IMR-90 (cell line): ENCODE data around the gene NAPG. TPM values are rescaled to one million over a fixed set of nuclear protein-coding genes. Genes with fewer than 3 reads are reported as not detected.

Experiments
- ATAC-seq: fragments of 200-7000 bp; cut with Tn5 transposase; 2 replicates; pipeline ENCODE4 v1.9.1; 2020; ENCODE audit warnings: low read depth, mild to moderate bottlenecking, moderate library complexity
- BruUV-seq: library from RNA; stranded (reverse); fragments of 400-500 nt; replicated peaks from 2 replicates; lab custom pipeline; 2021; lab: Mats Ljungman, UMichigan
- CTCF ChIA-PET: fragments of 300-600 bp; formaldehyde crosslinking; extraction: SDS; loops from one replicate; lab custom pipeline; 2021; ENCODE audit warnings: antibody characterized with exemption; lab: Yijun Ruan, JAX
- POLR2A ChIA-PET: fragments of 300-600 bp; sonication (Branson Sonifier 250); formaldehyde crosslinking; loops from one replicate; lab custom pipeline; 2022; ENCODE audit warnings: antibody characterized with exemption; ENCODE audit not compliant: unreplicated experiment; lab: Charles Lee
- DNase-seq: peaks from one replicate; pipeline ENCODE4 v3.0.0; 2013
- H2AFZ ChIP-seq: replicated peaks from 2 replicates; pipeline ENCODE3; 2013; ENCODE audit warnings: low read length, mild to moderate bottlenecking; ENCODE audit not compliant: poor library complexity
- H2AK5ac ChIP-seq: 2 replicates; pipeline ENCODE4 v1.6.1; 2013; ENCODE audit warnings: low read depth, low read length, inconsistent platforms
- H2AK9ac ChIP-seq: replicated peaks from 2 replicates; pipeline ENCODE3; 2013; ENCODE audit warnings: mild to moderate bottlenecking, low read depth, low read length, moderate library complexity; ENCODE audit not compliant: poor library complexity
- H2BK120ac ChIP-seq: 2 replicates; pipeline ENCODE4 v1.6.1; 2013; ENCODE audit warnings: low read depth, low read length, inconsistent platforms
- H2BK15ac ChIP-seq: 3 replicates; pipeline ENCODE4 v1.6.1; 2013; ENCODE audit warnings: low read depth, low read length, inconsistent platforms
- H2BK20ac ChIP-seq: 2 replicates; pipeline ENCODE4 v1.6.1; 2013; ENCODE audit warnings: low read depth, mild to moderate bottlenecking, inconsistent platforms, low read length, moderate library complexity
- H2BK5ac ChIP-seq: 2 replicates; pipeline ENCODE4 v1.6.1; 2013; ENCODE audit warnings: mild to moderate bottlenecking, low read depth, low read length, inconsistent platforms; ENCODE audit not compliant: poor library complexity, severe bottlenecking
- H3K14ac ChIP-seq: replicated peaks from 2 replicates; pipeline ENCODE4 v1.6.1; 2013; ENCODE audit warnings: low read depth, low read length, inconsistent platforms
- H3K18ac ChIP-seq: 2 replicates; pipeline ENCODE4 v1.6.1; 2013; ENCODE audit warnings: low read depth, low read length, control low read depth
- H3K23ac ChIP-seq: 2 replicates; pipeline ENCODE4 v1.6.1; 2013; ENCODE audit warnings: low read depth, low read length, inconsistent platforms
- H3K27ac ChIP-seq: 2 replicates; pipeline ENCODE4 v1.5.1; 2013; ENCODE audit warnings: mild to moderate bottlenecking, control low read depth, low read length; ENCODE audit not compliant: insufficient read depth
- H3K27me3 ChIP-seq: 2 replicates; pipeline ENCODE4 v1.6.1; 2013; ENCODE audit warnings: low read length; ENCODE audit not compliant: control insufficient read depth, insufficient read depth
- H3K36me3 ChIP-seq: 2 replicates; pipeline ENCODE4 v1.6.1; 2013; ENCODE audit warnings: low read length, mixed read lengths; ENCODE audit not compliant: control insufficient read depth, insufficient read depth
- H3K4ac ChIP-seq: 2 replicates; pipeline ENCODE4 v1.6.1; 2013; ENCODE audit warnings: low read depth, low read length, inconsistent platforms
- H3K4me1 ChIP-seq: 2 replicates; pipeline ENCODE4 v1.6.1; 2013; ENCODE audit warnings: low read length, mixed read lengths; ENCODE audit not compliant: control insufficient read depth, insufficient read depth
- H3K4me2 ChIP-seq: 2 replicates; pipeline ENCODE4 v1.6.1; 2013; ENCODE audit warnings: low read depth, mild to moderate bottlenecking, control low read depth, low read length, moderate library complexity
- H3K4me3 ChIP-seq: 2 replicates; pipeline ENCODE4 v1.5.1; 2013; ENCODE audit warnings: low read depth, mild to moderate bottlenecking, control low read depth, low read length, moderate library complexity; ENCODE audit not compliant: insufficient read depth
- H3K56ac ChIP-seq: 2 replicates; pipeline ENCODE4 v1.6.1; 2013; ENCODE audit warnings: low read length, inconsistent platforms; ENCODE audit not compliant: insufficient read depth; ENCODE audit errors: extremely low read depth
- H3K79me1 ChIP-seq, 2 experiments: 2 replicates each; pipeline ENCODE4 v1.6.1; 2013; ENCODE audit warnings: low read length in 2 of 2, inconsistent platforms in 1 of 2, low read depth in 1 of 2
- H3K9ac ChIP-seq: 2 replicates; pipeline ENCODE4 v1.6.1; 2013; ENCODE audit warnings: low read depth, low read length, control low read depth
- H3K9me1 ChIP-seq: 2 replicates; pipeline ENCODE4 v1.6.1; 2013; ENCODE audit warnings: low read length, inconsistent platforms; ENCODE audit not compliant: insufficient read depth
- H3K9me3 ChIP-seq: 2 replicates; pipeline ENCODE4 v1.6.1; 2013; ENCODE audit warnings: low read length; ENCODE audit not compliant: control insufficient read depth, insufficient read depth
- H4K20me1 ChIP-seq: 2 replicates; pipeline ENCODE4 v1.6.1; 2013; ENCODE audit warnings: low read length, inconsistent platforms; ENCODE audit not compliant: insufficient read depth
- H4K5ac ChIP-seq: 2 replicates; pipeline ENCODE4 v1.6.1; 2013; ENCODE audit warnings: mild to moderate bottlenecking, low read depth, low read length, control low read depth
- H4K8ac ChIP-seq, 2 experiments: 2 replicates each; pipeline ENCODE4 v1.6.1; 2013; ENCODE audit warnings: low read depth in 2 of 2, low read length in 2 of 2, control low read depth in 1 of 2, inconsistent platforms in 1 of 2
- H4K91ac ChIP-seq: 2 replicates; pipeline ENCODE4 v1.6.1; 2013; ENCODE audit warnings: low read depth, low read length, inconsistent platforms; ENCODE audit not compliant: insufficient read depth
- BHLHE40 ChIP-seq: fragments of 150-350 bp; IDR thresholded peaks from 2 replicates; pipeline ENCODE4 v1.6.1; 2016; ENCODE audit warnings: mild to moderate bottlenecking, low read depth, low read length
- CEBPB ChIP-seq: IDR thresholded peaks from 2 replicates; pipeline ENCODE4 v1.6.1; 2012; ENCODE audit warnings: low read depth, low read length, improper control_type of control experiment
- CHD1 ChIP-seq: IDR thresholded peaks from 2 replicates; pipeline ENCODE4 v1.6.1; 2012; ENCODE audit warnings: low read depth, low read length, improper control_type of control experiment
- MAZ ChIP-seq: IDR thresholded peaks from 2 replicates; pipeline ENCODE4 v1.6.1; 2012; ENCODE audit warnings: low read depth, mild to moderate bottlenecking, low read length, improper control_type of control experiment, moderate library complexity, borderline replicate concordance
- POLR2A ChIP-seq: IDR thresholded peaks from 2 replicates; pipeline ENCODE4 v1.6.1; 2012; ENCODE audit warnings: mild to moderate bottlenecking, low read depth, low read length
- RCOR1 ChIP-seq: IDR thresholded peaks from 2 replicates; pipeline ENCODE4 v1.6.1; 2012; ENCODE audit warnings: mild to moderate bottlenecking, low read length, improper control_type of control experiment; ENCODE audit not compliant: insufficient replicate concordance
- RFX5 ChIP-seq: IDR thresholded peaks from 2 replicates; pipeline ENCODE4 v1.8.0; 2012; ENCODE audit warnings: low read depth, mild to moderate bottlenecking, low read length, moderate library complexity
- WGBS, 2 experiments: methylation state at CpG; one replicate each; pipeline versions ENCODE4 v1.1.5 to v1.1.7; 2013; ENCODE audit warnings: missing lambda C conversion rate in 2 of 2; ENCODE audit not compliant: insufficient read length in 1 of 2; ENCODE audit errors: extremely low coverage in 2 of 2; 5-methylcytosine and 5-hydroxymethylcytosine counted together
- dilution Hi-C: fragments of 300-500 bp; cut with HindIII; formaldehyde crosslinking; loops from one replicate; pipeline ENCODE4 v1.14.3; 2018; ENCODE audit warnings: low sequenced_read_pairs; ENCODE audit not compliant: unreplicated experiment
- in situ Hi-C: fragments of 300-500 bp; cut with MboI; formaldehyde crosslinking; loops from 3 replicates; pipeline ENCODE4 v1.14.3; 2019; ENCODE audit warnings: low sequenced_read_pairs, inconsistent platforms, mixed read lengths
- intact Hi-C: fragments of 100-400 bp; cut with micrococcal nuclease; formaldehyde crosslinking; loops from 2 replicates; pipeline ENCODE4 v1.10.0; 2022
- polyA plus RNA-seq, 3 experiments: library from polyadenylated mRNA; depleted of rRNA; stranded (reverse); fragments of >200 nt; gene quantifications; 2 replicates each; pipeline ENCODE4 v1.2.3, GENCODE V29; 2012; ENCODE audit warnings: low replicate concordance in 1 of 3
- total RNA-seq: library from RNA; depleted of rRNA; stranded (reverse); fragments of >200 nt; gene quantifications from 2 replicates; pipeline ENCODE4 v1.2.3, GENCODE V29; 2012
- TF ChIP-seq, protein P1 (sequence below): conservative IDR thresholded peaks from 2 replicates; pipeline ENCODE4 v1.5.1; 2012; ENCODE audit warnings: mild to moderate bottlenecking, low read depth, low read length, improper control_type of control experiment

Gene NAPG
- total and polyA plus RNA-seq, 2 of the 4 experiments (the other 2 are of a cell fraction): 13.0 to 32.8 TPM

DNA sequence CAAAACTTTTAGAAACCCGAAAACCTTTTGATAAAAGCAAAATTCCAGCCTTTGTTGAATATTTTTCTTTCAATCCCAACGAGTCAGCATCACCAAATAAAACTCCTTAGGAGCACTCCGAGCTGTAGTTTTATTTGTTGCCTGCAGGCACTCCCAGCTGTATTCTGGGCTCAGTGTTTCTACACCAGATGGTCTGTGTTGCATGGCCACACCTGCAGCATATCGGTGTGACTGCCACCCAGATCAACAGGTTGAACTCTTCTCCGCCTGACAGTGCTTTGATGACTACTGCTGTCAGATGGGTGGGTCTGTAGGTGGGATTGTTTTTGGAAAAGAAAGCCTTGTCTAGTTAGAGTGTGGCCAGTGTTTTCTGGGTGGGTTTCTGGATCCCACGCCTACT is 38.7 kb upstream of the NAPG start:
- Histone ChIP-seq H2AK9ac (no peak overlapping the region), H2BK120ac (no peak overlapping the region), H2AFZ (no peak overlapping the region), H2BK20ac (no peak overlapping the region), H3K9ac (no peak overlapping the region), H4K91ac (no peak overlapping the region), H3K4me1 (no peaks in the 10 kb centered on the region), H4K5ac (no peak overlapping the region), H3K18ac (no peak overlapping the region), H3K27ac (no peak overlapping the region), H3K14ac (no peak overlapping the region), H3K4me3 (no peak overlapping the region), H3K36me3 (no peaks in the 10 kb centered on the region; the same call in 1 of the 2 replicates), H4K8ac (no peak overlapping the region), H3K4ac (no peak overlapping the region), H4K20me1 (no peaks in the 10 kb centered on the region), H3K27me3 (peaks cover 7% of the 10 kb centered on the region), H3K4me2 (no peak overlapping the region), H2BK15ac (no peak overlapping the region), H3K9me1 (no peaks in the 10 kb centered on the region), H3K23ac (no peak overlapping the region), H3K56ac (no peak overlapping the region), H3K79me1 (no peaks in the 10 kb centered on the region), H3K9me3 (no peaks in the 10 kb centered on the region), H2AK5ac (no peak overlapping the region), H2BK5ac (no peak overlapping the region)
- DNase-seq (no peak), ATAC-seq (no peak)
- dilution Hi-C loops: no loop called here
- 50% methylated on average over 1 of the region's 6 CpGs; no CpG with 5 or more reads in 1 of the 2 experiments for WGBS, 2 experiments
- TF ChIP-seq, protein P1, sequence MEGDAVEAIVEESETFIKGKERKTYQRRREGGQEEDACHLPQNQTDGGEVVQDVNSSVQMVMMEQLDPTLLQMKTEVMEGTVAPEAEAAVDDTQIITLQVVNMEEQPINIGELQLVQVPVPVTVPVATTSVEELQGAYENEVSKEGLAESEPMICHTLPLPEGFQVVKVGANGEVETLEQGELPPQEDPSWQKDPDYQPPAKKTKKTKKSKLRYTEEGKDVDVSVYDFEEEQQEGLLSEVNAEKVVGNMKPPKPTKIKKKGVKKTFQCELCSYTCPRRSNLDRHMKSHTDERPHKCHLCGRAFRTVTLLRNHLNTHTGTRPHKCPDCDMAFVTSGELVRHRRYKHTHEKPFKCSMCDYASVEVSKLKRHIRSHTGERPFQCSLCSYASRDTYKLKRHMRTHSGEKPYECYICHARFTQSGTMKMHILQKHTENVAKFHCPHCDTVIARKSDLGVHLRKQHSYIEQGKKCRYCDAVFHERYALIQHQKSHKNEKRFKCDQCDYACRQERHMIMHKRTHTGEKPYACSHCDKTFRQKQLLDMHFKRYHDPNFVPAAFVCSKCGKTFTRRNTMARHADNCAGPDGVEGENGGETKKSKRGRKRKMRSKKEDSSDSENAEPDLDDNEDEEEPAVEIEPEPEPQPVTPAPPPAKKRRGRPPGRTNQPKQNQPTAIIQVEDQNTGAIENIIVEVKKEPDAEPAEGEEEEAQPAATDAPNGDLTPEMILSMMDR: no peak
- TF ChIP-seq RCOR1 (no peak), POLR2A (no peak), MAZ (no peak), CHD1 (no peak), BHLHE40 (no peak), CEBPB (no peak), RFX5 (no peak)
- in situ Hi-C loops: no loop called here
- POLR2A ChIA-PET: no interaction called here
- intact Hi-C loops: no loop called here
- CTCF ChIA-PET: interaction anchor here (1.0 kb wide), 1 partner anchor 12 kb away, joined by 3 read pairs; no protein-coding TSS in a partner anchor
- no TSS peak for BruUV-seq
